HG03520 (cell line): ENCODE data around the gene EWSR1.
"Not testable (repeated sequence)": the region's sequence is repeated elsewhere in the genome, so short reads cannot be mapped to it uniquely, and the experiment has no call there.

Experiments
- ATAC-seq: cut with Tn5 transposase; IDR thresholded peaks from one replicate; pipeline ENCODE4 v1.9.1; 2021; ENCODE audit warnings: mild to moderate bottlenecking, moderate library complexity; ENCODE audit not compliant: unreplicated experiment

Gene EWSR1

GRCh38 chr22:29247891-29248290, 20.2 kb upstream of the EWSR1 start:
- ATAC-seq: not testable (repeated sequence)

GRCh38 chr22:29251265-29251664, 16.8 kb upstream of the EWSR1 start:
- no peak for ATAC-seq

GRCh38 chr22:29251981-29252911, 15.8 kb upstream of the EWSR1 start:
- no peak for ATAC-seq

- ATAC-seq: no peak
These were observed 14.3 kb upstream of the EWSR1 start for GRCh38 chr22:29253561-29254285.

- no peak for ATAC-seq
These were observed 13.8 kb upstream of the EWSR1 start for GRCh38 chr22:29254286-29254660.

GRCh38 chr22:29255064-29255621, 12.9 kb upstream of the EWSR1 start:
- ATAC-seq: no peak

- ATAC-seq: no peak
These were observed 11.3 kb upstream of the EWSR1 start for GRCh38 chr22:29256606-29257325.

- ATAC-seq: no peak
These were observed 10.3 kb upstream of the EWSR1 start for GRCh38 chr22:29257751-29258181.

- no peak for ATAC-seq
These were observed 9.4 kb upstream of the EWSR1 start for GRCh38 chr22:29258407-29259252.

GRCh38 chr22:29259253-29259899, 8.7 kb upstream of the EWSR1 start:
- ATAC-seq: no peak

- no peak for ATAC-seq
These were observed 8.0 kb upstream of the EWSR1 start for GRCh38 chr22:29260031-29260560.

GRCh38 chr22:29260601-29261315, 7.3 kb upstream of the EWSR1 start:
- no peak for ATAC-seq

- no peak for ATAC-seq
These were observed 4.2 kb upstream of the EWSR1 start for GRCh38 chr22:29263791-29264276.

GRCh38 chr22:29265305-29265704, 2.8 kb upstream of the EWSR1 start:
- ATAC-seq: no peak

GRCh38 chr22:29265929-29266328, 2.1 kb upstream of the EWSR1 start:
- ATAC-seq: no peak

- no peak for ATAC-seq
These were observed 1.3 kb upstream of the EWSR1 start for GRCh38 chr22:29266564-29267461.

- peak; percentile 25 for ATAC-seq
These were observed 608 bp upstream of the EWSR1 start for GRCh38 chr22:29267462-29267857.
